GM12878 (cell line): ENCODE data around the gene RAD51B. TPM values are rescaled to one million over a fixed set of nuclear protein-coding genes. Genes with fewer than 3 reads are reported as not detected.

ENCODE experiments used
- EED ChIP-seq: sonication (generic); IDR thresholded peaks from 2 replicates; pipeline ENCODE4 v1.6.1; 2016; ENCODE audit warnings: antibody characterized with exemption, low read depth
- IKZF1 ChIP-seq: fragments of 450-650 bp; conservative IDR thresholded peaks from 2 replicates; pipeline ENCODE4 v1.6.1; 2017; ENCODE audit warnings: antibody characterized with exemption, mild to moderate bottlenecking
- IRF4 ChIP-seq: IDR thresholded peaks from 2 replicates; pipeline ENCODE4 v1.6.1; 2011; ENCODE audit warnings: low read depth, low read length
- MEF2A ChIP-seq: IDR thresholded peaks from 2 replicates; pipeline ENCODE4 v1.6.1; 2011; ENCODE audit warnings: low read depth, mild to moderate bottlenecking, low read length, moderate library complexity; ENCODE audit not compliant: insufficient read depth
- POLR2AphosphoS2 ChIP-seq: IDR thresholded peaks from 2 replicates; pipeline ENCODE4 v1.6.1; 2011; ENCODE audit warnings: low read depth, mild to moderate bottlenecking, low read length, improper control_type of control experiment, moderate library complexity
- RUNX3 ChIP-seq: IDR thresholded peaks from 2 replicates; pipeline ENCODE4 v1.6.1; 2012; ENCODE audit warnings: low read length, inconsistent platforms
- TAF1 ChIP-seq: IDR thresholded peaks from 2 replicates; pipeline ENCODE4 v1.6.1; 2011; ENCODE audit warnings: mild to moderate bottlenecking, low read depth, low read length, borderline replicate concordance
- ZBTB4 ChIP-seq: fragments of 450-650 bp; formaldehyde crosslinking; IDR thresholded peaks from 2 replicates; pipeline ENCODE4 v1.4.0; 2022; ENCODE audit warnings: mild to moderate bottlenecking, moderate library complexity
- ZNF687 ChIP-seq: fragments of 450-650 bp; IDR thresholded peaks from 2 replicates; pipeline ENCODE4 v1.6.1; 2017; ENCODE audit warnings: mild to moderate bottlenecking, moderate library complexity
- polyA plus RNA-seq, 11 experiments: library from polyadenylated mRNA; depleted of rRNA in 4 of 11; unstranded in 6 of 11; stranded (reverse) in 5 of 11; fragments of >200 nt; fragmentation: Nextera tagmentation in 4 of 11; fragmentation: Illumina TruSeq in 1 of 11; extraction: Ambion mirVana in 4 of 11; extraction: Trizol in 1 of 11; gene quantifications; 1 replicate in 1 of 11; 2 replicates in 10 of 11; pipeline versions ENCODE4 v1.2.1 to v1.2.3, GENCODE V29; 2011 to 2016; ENCODE audit warnings: inconsistent platforms in 2 of 11, missing spikeins in 2 of 11, low read depth in 1 of 11
- total RNA-seq, 4 experiments: library from RNA; depleted of rRNA in 3 of 4; stranded (reverse); fragments of >200 nt in 3 of 4; fragmentation: Illumina TruSeq in 1 of 4; extraction: Trizol in 1 of 4; gene quantifications; 2 replicates each; pipeline versions ENCODE4 v1.2.1 to v1.2.3, GENCODE V29; 2013 to 2021
- TF ChIP-seq, protein P1 (sequence below): IDR thresholded peaks from 2 replicates; pipeline ENCODE4 v1.6.1; 2011; ENCODE audit warnings: borderline replicate concordance, low read depth, mild to moderate bottlenecking, moderate library complexity, mixed read lengths, low read length; ENCODE audit not compliant: insufficient read depth; ENCODE audit errors: extremely low read length
- TF ChIP-seq, protein P2 (sequence below): IDR thresholded peaks from 2 replicates; pipeline ENCODE4 v1.6.1; 2012; ENCODE audit warnings: low read depth, low read length, improper control_type of control experiment
- TF ChIP-seq, protein P3 (sequence below): fragments of 450-650 bp; IDR thresholded peaks from 2 replicates; pipeline ENCODE4 v1.6.1; 2014; ENCODE audit warnings: mild to moderate bottlenecking

The RAD51B gene
- total and polyA plus RNA-seq, 10 of the 15 experiments (the other 5 are each of a cell fraction or from before 2014, with no cell fraction given), result 9.8 to 26.8 (median 21.3) TPM

DNA sequence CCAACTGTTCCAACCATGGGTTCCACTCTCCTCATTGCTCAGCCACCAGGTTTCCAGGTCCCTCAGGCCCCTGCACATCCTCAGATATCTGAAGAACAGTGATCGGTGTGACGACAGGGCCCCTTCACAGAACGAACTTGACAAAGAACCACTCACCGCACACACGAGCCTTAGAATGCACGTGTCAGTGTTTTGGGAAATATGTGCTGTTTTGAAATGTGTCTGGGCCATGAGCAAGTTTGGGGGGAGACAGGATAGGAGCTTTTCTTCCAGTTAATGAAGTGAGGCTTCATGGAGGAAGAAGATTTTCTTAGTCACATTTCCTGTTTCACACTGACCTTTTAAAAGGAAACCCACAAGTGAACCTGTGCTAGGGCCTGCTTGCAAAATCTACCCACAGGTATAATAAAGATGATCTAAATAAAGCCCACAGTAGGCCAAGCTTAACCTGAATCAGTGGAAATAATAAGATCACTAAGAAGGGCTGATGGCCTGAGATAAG is 914.7 kb downstream of the RAD51B start (continued):
- TF ChIP-seq, protein P1, sequence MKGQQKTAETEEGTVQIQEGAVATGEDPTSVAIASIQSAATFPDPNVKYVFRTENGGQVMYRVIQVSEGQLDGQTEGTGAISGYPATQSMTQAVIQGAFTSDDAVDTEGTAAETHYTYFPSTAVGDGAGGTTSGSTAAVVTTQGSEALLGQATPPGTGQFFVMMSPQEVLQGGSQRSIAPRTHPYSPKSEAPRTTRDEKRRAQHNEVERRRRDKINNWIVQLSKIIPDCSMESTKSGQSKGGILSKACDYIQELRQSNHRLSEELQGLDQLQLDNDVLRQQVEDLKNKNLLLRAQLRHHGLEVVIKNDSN, result no peak
- peak; percentile 62 for TF ChIP-seq ZNF687
- TF ChIP-seq, protein P2, sequence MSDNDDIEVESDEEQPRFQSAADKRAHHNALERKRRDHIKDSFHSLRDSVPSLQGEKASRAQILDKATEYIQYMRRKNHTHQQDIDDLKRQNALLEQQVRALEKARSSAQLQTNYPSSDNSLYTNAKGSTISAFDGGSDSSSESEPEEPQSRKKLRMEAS, result no peak
- no peak for TF ChIP-seq POLR2AphosphoS2
- TF ChIP-seq IKZF1, result peak; percentile 31; the same call in 1 of the 2 replicates
- no peak for TF ChIP-seq IRF4
- TF ChIP-seq TAF1, result 0 out of 2 replicates have a peak, but pooled peaks have one; percentile 24
- TF ChIP-seq MEF2A, result no peak
- peak; percentile 77 for TF ChIP-seq RUNX3
- peak; percentile 24; the same call in 1 of the 2 replicates for TF ChIP-seq EED
- TF ChIP-seq, protein P3, sequence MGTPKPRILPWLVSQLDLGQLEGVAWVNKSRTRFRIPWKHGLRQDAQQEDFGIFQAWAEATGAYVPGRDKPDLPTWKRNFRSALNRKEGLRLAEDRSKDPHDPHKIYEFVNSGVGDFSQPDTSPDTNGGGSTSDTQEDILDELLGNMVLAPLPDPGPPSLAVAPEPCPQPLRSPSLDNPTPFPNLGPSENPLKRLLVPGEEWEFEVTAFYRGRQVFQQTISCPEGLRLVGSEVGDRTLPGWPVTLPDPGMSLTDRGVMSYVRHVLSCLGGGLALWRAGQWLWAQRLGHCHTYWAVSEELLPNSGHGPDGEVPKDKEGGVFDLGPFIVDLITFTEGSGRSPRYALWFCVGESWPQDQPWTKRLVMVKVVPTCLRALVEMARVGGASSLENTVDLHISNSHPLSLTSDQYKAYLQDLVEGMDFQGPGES, result no peak
- no peak for TF ChIP-seq ZBTB4 (CRISPR knock-in tag)
